ENCODE measurements around the gene SIRPA.

SIRPA gene

DNA sequence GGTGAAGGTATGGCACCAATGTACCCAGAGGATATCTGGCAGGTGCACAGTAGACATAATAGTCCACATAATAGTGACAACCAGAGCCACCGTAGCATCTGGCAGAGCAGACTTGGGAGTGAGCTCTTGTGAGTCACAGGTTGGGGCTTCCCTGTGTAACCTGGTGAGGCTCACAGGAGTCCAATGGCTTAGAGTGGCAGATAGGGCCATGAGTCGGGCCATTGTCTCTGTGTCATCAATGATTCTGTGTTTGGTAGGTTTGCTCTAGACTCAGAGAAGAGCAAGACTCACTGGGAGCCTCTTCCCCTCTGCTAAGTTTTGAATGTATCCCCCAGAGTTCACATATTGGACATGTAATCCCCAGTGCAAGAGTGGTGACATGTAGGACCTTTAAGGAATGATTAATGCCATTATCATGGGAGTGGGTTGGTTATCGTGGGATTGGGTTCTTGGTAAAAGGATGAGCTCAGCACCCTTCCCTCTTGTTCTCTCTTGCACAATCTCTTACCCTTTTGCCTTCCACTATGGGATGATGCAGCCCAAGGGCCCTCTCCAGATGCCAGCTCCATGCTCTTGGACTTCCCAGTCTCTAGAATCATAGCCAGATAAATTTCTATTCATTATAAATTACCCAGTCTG lies 22.6 kb upstream of the SIRPA start:
- in situ Hi-C loops (cut with HindIII; ENCODE audit: low sequenced_read_pairs): no loop called here
- no peak overlapping the region for H3K4me3 ChIP-seq (ENCODE audit: low read depth, low read length)
- TF ChIP-seq, protein P1, sequence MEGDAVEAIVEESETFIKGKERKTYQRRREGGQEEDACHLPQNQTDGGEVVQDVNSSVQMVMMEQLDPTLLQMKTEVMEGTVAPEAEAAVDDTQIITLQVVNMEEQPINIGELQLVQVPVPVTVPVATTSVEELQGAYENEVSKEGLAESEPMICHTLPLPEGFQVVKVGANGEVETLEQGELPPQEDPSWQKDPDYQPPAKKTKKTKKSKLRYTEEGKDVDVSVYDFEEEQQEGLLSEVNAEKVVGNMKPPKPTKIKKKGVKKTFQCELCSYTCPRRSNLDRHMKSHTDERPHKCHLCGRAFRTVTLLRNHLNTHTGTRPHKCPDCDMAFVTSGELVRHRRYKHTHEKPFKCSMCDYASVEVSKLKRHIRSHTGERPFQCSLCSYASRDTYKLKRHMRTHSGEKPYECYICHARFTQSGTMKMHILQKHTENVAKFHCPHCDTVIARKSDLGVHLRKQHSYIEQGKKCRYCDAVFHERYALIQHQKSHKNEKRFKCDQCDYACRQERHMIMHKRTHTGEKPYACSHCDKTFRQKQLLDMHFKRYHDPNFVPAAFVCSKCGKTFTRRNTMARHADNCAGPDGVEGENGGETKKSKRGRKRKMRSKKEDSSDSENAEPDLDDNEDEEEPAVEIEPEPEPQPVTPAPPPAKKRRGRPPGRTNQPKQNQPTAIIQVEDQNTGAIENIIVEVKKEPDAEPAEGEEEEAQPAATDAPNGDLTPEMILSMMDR (IDR thresholded peaks at IDR 0.05; ENCODE audit: low read depth, low read length, missing control alignments): no peak
- no peak for DNase-seq (ENCODE audit: low read depth)

DNA sequence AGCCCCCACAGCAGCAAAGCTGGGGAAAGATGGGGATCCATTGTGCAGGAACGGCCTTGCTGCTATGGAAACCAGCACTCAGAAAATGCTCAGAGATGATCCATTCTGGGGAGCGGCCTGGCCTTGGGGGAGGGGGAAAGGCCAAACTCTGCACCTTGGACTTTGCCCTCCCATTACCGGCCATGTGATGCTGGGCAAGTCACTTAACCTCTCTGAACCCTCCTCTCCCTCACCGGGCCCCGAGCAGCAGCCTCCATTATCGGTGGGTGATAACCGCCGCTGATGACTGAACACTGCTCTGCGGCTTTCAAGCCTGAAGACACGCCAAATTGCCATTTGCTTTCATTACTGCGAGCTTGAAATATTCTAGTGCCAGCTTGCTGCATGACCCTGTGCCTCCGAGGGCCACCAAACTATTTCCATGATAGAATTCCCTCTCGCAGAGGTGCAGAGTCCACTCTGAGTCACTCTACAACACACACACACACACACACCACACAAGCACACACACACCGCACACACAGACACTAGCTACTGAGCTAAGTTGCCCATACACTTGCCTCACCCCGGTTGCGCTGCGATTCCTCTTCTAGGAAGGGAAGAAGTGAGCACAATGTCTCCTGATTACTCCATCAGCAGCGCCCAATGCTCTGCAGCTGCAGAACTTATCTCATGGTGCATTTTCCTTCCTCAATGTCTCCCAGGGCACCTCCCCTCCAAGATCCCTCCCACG lies 20.6 kb upstream of the SIRPA start:
- H3K4me3 ChIP-seq (ENCODE audit: low read depth, low read length): no peak overlapping the region
- DNase-seq (ENCODE audit: low read depth): no peak
- in situ Hi-C loops (cut with HindIII; ENCODE audit: low sequenced_read_pairs): no loop called here
- TF ChIP-seq, protein P1 (IDR thresholded peaks at IDR 0.05; ENCODE audit: low read depth, low read length, missing control alignments): no peak

DNA sequence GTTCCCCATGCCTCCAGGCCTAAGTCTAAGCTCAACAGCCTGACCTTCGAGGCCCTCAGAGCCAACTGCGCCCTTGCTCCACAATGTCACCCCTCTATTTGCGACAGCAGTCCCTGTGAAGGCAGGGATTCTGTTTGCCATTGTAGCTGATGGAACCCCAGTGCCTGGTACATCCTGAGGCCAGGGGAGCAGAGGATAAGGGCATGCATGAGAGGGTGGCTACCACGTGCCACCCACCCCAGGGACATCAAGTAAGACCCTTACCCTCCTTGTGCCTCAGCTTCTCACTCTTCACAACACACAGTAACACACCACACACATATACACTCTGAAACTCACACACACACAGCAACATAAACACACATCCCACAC lies 20.0 kb upstream of the SIRPA start:
- DNase-seq (ENCODE audit: low read depth): no peak
- no peak overlapping the region for H3K4me3 ChIP-seq (ENCODE audit: low read depth, low read length)
- in situ Hi-C loops (cut with HindIII; ENCODE audit: low sequenced_read_pairs): no loop called here
- TF ChIP-seq, protein P1 (IDR thresholded peaks at IDR 0.05; ENCODE audit: low read depth, low read length, missing control alignments): no peak

DNA sequence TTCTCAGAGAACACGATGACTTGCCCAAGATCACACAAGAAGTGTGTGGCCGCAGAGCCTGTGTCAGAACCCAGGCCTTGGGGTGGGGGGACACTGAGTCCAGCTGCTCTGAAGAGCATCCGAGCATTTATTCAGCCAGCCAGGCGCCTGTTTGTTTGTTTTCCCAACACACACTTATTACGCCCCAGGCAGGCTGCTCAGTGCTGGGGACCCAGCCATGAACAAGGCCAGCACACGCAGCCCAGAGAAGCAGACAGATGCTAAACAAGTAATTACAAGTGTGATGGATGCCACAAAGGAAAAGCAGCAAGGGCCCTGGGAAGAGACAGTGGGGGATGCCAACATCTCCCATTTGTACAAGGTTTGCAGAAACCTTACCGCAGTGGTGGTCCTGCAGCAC lies 19.4 kb upstream of the SIRPA start:
- no peak for DNase-seq (ENCODE audit: low read depth)
- TF ChIP-seq, protein P1 (IDR thresholded peaks at IDR 0.05; ENCODE audit: low read depth, low read length, missing control alignments): no peak
- in situ Hi-C loops (cut with HindIII; ENCODE audit: low sequenced_read_pairs): no loop called here
- no peak overlapping the region for H3K4me3 ChIP-seq (ENCODE audit: low read depth, low read length)

DNA sequence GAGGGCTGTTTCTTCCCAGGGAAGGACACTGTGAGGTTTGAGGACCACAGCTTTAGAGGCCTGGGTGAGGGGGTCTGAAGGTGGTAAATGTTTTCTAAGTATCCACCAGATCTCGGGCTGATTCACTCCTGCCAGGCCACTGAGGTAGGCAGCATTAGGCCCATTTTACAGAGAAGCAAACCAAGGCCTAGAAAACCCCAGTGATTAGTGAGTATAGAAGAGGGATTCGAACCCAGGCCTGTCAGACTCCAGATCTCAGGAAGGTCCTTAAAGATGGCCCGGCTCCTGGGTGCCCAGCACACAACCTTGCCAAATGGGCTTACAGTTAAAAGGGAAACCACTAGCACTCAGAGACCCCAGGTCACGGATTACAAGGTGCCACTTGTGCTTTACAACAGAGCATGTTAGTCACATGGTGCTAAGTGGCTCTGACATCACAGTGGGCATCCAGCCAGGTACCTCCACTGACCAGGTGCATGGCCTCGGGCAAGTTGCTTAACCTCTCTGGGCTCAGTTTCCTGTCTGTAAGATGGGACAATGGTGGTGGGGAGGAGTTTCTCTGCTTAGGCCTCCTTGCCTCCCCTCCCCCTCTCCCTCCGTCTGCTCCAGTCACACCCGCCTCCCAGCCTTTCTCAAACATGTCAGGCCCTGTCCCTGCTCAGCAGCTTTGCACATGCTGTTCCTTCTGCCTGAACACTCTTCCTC lies 18.8 kb upstream of the SIRPA start:
- in situ Hi-C loops (cut with HindIII; ENCODE audit: low sequenced_read_pairs): no loop called here
- TF ChIP-seq, protein P1 (IDR thresholded peaks at IDR 0.05; ENCODE audit: low read depth, low read length, missing control alignments): no peak
- no peak for DNase-seq (ENCODE audit: low read depth)
- H3K4me3 ChIP-seq (ENCODE audit: low read depth, low read length): no peak overlapping the region

DNA sequence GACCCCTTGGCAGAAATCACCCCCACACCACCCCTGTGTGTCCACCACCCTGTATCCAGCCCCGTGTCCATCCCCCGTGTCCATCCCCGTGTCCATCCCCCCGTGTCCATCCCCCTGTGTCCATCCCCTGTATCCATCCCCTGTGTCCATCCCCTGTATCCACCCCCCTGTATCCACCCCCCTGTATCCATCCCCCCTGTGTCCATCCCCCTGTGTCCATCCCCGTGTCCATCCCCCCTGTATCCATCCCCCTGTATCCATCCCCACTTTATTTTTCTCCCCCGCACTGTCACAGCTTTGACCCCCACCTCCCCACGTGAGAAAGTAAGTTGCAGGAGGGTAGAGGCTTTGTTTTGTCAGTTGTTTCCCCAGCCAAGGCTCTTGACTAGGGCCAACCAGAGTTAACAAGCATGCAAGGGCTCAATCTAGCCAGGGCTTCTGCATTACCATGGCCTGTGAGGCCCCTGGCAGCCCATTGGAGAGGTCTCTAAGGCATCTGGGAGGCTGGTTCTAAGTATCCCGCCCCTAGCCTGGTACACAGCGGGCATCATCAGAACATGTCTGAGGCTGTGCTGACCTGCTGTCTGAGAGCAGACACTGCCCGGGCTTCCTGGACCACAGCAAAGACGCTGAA lies 18.1 kb upstream of the SIRPA start:
- DNase-seq (ENCODE audit: low read depth): no peak
- no peak overlapping the region for H3K4me3 ChIP-seq (ENCODE audit: low read depth, low read length)
- in situ Hi-C loops (cut with HindIII; ENCODE audit: low sequenced_read_pairs): no loop called here
- TF ChIP-seq, protein P1 (IDR thresholded peaks at IDR 0.05; ENCODE audit: low read depth, low read length, missing control alignments): no peak

Data from astrocyte of the cerebellum (primary cell).